Transverse colon (tissue), 4 donors: ENCODE data around the gene GPR142.

Source experiments
- POLR2A ChIP-seq: fragments of 450-650 bp; IDR thresholded peaks from one replicate; pipeline ENCODE4 v1.6.1; 2016; ENCODE audit warnings: antibody characterized with exemption, mild to moderate bottlenecking, moderate library complexity
- POLR2AphosphoS5 ChIP-seq, 3 donors: sonication (generic); formaldehyde crosslinking; IDR thresholded peaks; one replicate each; pipeline ENCODE4 v1.6.1; 2016; ENCODE audit warnings: antibody characterized with exemption in 3 of 3
- TF ChIP-seq, protein P1 (sequence below), 5 experiments: fragments of 200-600 bp in 3 of 5; fragments of 450-650 bp in 2 of 5; sonication (generic) in 3 of 5; IDR thresholded peaks; 1 replicate in 2 of 5; 2 replicates in 3 of 5; pipeline ENCODE4 v1.5.1; 2016 to 2017; ENCODE audit warnings: antibody characterized with exemption in 5 of 5, inconsistent platforms in 3 of 5, mild to moderate bottlenecking in 2 of 5, moderate library complexity in 1 of 5

DNA sequence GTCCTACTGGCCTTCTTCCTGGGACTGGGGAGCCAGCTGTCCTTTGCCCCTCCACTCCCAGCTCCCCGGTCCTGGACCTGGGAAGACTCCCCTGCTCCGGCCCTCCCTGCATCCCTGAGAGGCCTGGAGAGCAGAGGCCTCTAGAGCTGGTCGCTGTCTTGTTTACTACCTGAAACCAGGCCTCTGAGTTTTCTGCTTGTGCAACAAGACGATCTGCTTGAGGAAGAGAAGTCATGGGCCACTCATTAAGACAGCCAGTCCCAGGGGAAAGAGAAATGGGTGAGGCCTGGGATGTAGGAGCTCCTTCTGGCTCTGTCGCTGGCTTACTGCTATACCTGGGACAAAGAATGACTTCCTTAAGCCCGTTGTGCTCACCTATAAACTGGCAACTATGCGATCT lies 34.7 kb downstream of the GPR142 start:
- TF ChIP-seq POLR2AphosphoS5 (IDR thresholded peaks at IDR 0.05) (no peak), POLR2A (no peak)
- TF ChIP-seq, protein P1, sequence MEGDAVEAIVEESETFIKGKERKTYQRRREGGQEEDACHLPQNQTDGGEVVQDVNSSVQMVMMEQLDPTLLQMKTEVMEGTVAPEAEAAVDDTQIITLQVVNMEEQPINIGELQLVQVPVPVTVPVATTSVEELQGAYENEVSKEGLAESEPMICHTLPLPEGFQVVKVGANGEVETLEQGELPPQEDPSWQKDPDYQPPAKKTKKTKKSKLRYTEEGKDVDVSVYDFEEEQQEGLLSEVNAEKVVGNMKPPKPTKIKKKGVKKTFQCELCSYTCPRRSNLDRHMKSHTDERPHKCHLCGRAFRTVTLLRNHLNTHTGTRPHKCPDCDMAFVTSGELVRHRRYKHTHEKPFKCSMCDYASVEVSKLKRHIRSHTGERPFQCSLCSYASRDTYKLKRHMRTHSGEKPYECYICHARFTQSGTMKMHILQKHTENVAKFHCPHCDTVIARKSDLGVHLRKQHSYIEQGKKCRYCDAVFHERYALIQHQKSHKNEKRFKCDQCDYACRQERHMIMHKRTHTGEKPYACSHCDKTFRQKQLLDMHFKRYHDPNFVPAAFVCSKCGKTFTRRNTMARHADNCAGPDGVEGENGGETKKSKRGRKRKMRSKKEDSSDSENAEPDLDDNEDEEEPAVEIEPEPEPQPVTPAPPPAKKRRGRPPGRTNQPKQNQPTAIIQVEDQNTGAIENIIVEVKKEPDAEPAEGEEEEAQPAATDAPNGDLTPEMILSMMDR (IDR thresholded peaks at IDR 0.05), result no peak
